Activated CD4-positive, CD25-positive, alpha-beta regulatory T cell treated with anti-CD3 and anti-CD28 coated beads, Interleukin-2, amount 50 U/mL, for 24 hours (primary cell): ENCODE results near the gene ALKBH5.

ENCODE experiments used
- ATAC-seq, 2 donors: fragments of 150-1000 bp; cut with Tn5 transposase; one replicate each; pipeline ENCODE4 v1.10.0; 2021; ENCODE audit warnings: mild to moderate bottlenecking in 1 of 2, moderate library complexity in 1 of 2

The ALKBH5 gene

DNA sequence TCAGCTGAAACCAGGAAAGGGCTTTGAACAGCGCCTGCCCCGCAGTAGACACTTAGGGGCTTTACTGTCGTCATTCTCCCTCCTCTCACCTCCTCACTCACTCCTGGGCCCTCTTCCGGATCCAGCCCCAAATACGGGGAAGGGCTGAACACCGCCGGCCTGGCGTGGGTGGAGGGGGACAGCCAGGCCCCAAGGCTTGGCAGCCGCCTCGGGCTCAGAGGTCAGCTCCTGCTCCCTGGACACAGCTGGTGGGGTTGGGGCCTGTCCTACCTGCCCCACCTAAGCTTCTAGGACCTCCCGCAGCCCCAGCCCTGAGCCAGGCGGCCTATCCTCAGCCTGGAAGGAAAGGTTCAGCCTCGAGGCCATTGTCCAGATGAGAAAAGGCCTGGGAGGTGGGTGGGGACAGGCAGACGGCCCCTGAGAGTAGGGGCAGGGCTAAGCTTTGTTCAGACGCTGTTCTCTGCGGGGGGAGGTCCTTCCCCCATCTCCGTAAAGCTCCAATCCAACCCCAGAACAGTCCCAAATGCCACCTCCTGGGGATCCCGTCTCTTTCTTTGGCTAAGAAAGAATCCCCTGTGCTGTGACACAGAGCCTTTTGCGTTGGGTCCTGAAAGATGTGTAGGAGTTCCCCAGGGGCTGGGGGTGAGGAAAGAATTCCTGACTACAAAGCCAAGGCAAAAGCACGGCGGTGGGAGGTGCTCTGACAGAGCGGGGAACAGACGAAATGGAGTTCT is 40.9 kb downstream of the ALKBH5 start:
- no peak for ATAC-seq

DNA sequence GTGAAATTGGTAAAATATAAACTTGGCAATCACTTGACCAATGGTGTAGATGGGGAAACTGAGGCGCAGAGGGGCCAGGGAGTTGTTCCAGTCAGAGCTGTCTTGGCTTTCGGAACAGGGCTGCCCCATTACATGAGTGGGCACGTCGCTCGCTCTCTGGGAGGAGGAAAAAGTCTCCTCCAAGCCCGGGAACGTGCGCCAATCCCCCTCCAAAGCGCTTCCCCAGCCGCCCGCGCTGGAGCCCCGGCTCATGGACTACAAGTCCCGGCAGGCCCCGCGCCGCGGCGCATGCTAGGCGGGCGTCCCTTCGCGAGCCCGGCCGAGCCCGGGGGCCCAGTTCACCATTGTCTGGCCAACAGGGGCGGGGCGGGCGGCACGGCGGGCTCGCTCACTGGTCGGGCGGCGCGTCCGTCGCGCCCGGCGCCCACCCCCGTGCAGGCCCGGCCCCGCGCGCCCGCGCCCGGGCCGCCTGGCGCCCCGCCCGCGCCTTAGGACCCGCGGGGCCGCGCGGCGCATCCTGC is 41.6 kb downstream of the ALKBH5 start, which contains the start of gene LLGL1:
LLGL1 (plus strand) TSS at position 515 of the 521 bp plus-strand sequence. CDS start 48 bp downstream, outside the sequence.
- peak; percentile 95 to 97 for ATAC-seq

DNA sequence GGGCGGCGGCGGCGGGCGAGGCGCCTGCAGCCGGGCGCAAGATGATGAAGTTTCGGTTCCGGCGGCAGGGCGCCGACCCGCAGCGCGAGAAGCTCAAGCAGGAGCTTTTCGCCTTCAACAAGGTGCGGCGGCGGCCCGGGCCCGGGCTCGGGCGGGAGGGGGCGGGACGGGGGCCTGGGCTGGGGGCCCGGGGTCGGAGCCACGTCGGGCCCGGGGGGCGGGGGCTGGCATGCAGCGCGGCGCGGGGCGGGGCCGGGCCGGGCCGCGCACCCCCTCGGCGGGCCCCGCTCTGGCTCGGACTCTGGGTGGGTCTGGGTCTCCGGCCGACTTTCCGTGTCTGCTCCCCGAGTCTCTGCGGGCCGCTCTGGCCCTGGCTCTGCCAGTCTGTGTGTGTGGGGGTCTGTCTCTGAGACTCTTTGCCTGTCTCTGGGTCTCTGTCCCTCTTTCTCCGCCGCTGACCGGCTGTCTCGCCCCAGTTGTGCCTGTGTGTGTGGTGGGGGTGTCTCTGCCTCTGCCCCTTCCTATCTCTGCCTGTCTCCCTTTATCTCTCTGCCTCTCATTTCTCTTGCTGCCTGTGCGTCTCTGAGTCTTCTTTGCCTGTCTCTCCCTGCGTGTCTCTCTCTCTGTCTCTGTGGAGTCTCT is 42.1 kb downstream of the ALKBH5 start:
- ATAC-seq = peak in 1 of 2 donors; percentile 29

DNA sequence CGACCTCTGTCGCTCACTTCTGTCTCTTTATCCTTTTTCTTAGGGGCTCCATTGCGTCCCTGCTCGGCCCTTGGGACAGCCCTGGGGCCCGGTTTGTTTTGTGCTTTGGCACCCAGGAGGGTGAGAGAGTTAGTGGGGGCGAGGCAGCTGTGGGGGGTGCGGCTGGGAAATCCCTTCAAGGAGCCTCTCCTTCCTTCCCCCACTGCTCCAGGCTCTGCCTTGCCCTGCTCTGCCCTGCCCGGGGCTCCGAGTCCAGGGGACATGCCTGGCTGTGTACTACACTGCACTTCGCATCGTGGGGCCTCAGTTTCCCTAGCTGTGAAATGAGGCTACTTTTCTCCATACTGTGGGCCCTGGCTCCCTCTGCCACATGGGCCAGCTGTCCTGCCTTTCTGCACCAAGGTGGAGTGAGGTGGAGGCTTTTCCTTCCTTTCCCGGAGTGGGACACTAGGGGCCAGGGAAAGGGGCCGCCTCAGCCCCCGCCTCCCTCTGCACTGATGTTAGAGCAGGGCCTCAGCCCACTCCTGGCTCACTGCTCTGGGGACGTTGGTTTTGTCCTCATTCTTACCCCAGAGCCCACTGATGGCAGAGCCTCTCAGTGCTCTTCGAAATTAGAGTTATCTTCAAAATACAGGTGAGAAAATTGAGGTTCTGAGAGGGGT is 42.8 kb downstream of the ALKBH5 start:
- no peak for ATAC-seq

DNA sequence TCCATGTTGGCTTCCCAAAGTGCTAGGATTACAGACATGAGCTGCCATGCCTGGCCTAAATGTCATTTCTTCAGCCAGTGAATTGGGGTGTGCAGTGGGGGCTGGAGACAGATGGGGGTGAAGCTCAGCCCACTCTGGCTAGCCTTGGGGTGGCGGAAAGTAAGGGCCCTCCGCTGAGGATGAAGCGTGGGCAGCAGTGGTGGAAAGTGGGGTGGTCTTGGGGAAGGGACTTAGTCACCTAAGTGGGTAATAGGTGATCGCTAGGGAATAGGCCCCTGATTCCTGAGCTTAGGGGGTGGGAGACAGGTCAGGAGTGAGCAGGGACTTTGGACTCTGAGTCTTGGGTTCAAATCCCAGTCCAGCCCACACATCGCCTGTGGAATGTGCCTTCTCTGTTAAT is 44.0 kb downstream of the ALKBH5 start:
- no peak for ATAC-seq

DNA sequence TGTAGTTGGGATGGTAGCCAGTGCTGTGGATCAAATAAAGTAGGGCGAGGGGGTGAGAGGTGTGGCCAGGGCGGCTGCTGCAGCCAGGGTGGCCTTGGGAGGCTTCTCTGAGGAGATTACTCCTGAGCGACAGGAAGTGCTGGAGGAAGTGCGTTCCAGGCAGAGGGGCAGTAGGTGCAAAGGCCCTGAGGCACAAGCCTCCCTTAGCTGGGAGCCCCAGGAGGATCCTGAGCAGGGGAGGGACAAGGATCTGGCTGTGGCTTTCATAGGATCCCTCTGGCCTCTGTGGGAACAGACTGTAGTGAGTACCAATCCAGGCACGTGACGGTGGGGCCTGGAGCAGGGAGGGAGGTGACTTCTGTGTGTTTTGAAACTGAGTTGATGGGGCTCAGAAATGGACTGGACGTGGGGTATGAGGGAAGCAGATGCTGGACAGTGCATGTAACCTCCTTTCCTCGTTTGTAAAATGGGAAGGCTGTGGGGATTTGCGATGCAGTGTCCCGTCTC is 44.6 kb downstream of the ALKBH5 start:
- no peak for ATAC-seq

DNA sequence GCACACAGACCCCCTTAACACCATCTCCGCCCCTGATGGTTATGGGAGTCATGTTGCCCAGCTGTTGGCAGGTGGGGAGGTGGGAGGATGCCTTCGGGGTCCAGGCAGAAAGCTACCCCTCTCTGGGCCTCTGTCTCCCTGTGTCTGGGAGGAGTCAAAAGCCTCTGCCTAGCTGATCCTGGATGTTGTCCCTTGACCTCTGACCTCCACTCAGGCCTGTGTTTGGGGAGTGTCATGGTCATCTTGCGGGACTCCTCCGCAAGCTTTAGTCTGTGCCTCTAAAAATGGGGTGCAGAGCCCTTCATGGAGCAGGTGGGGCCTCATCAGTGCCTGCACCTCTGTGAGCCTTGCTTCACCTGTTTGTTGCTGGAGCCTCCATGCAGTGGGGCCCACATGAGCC is 45.6 kb downstream of the ALKBH5 start:
- ATAC-seq = no peak

DNA sequence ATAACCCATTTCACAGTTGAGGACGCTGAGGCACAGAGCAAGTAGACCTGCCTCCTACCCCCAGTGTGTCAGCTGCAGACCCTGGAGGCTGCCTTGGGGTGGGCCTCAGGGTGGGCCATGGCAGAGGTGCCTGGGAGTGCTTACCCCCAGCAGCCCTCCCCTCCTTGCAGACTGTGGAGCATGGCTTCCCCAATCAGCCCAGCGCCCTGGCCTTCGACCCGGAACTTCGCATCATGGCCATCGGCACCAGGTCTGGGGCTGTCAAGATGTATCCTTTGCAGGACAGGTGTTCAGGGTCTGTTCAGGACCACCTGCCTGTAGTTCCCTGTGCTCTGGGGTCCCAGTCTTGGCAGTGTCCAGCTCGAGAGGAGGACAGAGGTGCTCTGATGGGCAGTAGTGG is 46.1 kb downstream of the ALKBH5 start:
- no peak for ATAC-seq

DNA sequence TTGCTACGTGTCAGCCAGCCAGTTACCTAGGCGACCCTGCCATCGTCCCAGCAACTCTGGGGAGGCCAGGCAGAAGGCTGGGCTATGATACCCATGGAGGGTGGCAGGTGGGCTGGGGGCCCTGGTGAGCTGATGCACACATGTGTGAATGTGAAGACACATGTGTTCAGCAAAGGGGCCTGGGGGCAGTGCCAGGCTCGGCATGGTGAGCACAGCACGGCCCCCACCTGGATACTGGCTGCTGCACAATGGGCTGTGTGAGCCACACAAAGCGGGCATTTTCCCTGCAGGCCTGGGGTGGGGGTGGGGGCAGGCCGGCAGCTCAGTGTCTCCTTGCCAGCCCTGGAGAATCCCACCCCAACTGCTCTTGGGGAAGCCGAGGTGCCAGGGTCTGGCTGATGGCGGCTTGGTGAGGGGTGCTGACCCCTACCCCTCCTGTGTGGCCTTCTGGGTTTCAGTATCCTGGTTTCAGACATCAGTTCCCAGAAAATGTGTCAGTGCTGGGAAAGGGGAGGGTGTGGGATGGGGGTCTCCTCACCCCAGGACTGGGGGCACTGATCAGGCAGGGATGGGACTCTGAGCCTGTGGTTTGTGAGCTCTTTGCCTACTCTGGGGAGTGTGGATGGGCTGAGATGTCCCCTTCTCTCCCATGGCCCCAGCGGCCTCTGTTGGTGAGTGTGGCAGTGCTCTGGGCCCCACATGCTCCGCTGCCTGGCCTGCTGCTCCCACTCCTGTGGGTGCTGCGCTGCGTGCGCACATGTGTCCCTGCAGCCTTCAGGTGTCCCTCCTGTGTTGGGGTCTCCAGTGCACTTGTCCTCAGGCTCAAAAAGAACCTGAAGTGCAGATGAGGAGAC is 46.9 kb downstream of the ALKBH5 start:
- ATAC-seq = no peak

DNA sequence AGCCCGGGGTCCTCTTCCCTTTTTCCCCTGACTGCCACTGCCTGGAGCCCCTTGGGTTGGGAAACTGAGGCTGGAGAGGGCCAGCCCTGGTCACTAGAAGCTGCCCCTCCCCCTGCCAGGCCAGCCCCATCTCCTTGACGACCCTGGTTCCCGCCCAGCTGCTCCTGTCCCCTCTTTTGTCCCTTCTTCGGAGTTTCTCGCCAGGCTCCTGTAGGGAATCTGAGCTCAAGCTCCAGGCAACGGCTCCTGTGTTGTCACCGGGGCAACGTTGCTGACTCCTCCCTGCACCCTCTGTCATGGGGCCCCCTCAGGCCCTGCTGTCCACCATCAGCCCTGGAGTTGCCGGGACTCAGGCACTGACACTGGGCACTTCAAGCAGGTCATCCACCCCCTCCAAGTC is 47.5 kb downstream of the ALKBH5 start:
- ATAC-seq = no peak

DNA sequence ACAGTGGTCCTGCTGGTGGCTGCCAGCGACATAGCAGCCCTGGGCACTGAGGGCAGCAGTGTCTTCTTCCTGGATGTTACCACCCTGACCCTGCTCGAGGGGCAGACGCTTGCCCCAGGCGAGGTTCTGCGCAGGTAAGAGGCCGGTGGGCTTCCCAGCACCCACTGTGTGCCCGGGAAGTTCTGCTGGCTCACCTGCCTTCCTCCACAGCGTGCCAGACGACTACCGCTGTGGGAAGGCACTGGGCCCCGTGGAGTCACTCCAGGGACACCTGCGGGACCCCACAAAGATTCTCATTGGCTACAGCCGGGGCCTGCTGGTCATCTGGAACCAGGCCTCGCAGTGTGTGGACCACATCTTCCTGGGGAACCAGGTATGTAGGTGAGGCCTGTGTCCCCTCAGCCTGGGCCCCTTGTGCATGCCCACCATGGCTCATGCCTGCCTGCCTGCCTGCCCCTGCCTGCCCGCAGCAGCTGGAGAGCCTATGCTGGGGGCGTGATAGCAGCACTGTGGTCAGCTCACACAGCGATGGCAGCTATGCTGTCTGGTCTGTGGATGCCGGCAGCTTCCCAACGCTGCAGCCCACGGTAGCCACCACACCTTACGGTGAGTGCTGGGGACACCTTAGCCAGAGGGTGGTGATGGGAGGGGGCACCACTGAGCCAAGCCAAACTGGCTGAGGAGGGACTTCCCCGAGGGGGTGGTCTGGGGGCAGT is 50.3 kb downstream of the ALKBH5 start:
- ATAC-seq = no peak

DNA sequence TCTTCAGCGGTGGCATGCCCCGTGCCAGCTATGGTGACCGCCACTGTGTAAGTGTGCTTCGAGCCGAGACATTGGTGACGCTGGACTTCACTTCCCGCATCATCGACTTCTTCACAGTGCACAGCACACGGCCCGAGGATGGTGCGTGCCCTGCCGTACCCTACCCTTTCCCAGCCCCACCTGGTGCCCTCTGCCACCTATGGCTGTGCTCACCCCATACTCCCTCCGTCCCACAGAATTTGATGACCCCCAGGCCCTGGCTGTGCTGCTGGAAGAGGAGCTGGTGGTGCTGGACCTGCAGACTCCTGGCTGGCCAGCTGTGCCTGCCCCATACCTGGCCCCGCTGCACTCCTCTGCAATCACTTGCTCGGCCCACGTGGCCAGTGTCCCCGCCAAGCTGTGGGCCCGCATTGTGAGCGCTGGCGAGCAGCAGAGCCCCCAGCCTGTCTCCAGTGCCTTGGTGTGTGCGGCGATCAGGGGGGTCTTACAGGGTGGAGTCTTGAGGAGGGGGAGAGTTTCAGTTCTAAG is 51.3 kb downstream of the ALKBH5 start:
- no peak for ATAC-seq

DNA sequence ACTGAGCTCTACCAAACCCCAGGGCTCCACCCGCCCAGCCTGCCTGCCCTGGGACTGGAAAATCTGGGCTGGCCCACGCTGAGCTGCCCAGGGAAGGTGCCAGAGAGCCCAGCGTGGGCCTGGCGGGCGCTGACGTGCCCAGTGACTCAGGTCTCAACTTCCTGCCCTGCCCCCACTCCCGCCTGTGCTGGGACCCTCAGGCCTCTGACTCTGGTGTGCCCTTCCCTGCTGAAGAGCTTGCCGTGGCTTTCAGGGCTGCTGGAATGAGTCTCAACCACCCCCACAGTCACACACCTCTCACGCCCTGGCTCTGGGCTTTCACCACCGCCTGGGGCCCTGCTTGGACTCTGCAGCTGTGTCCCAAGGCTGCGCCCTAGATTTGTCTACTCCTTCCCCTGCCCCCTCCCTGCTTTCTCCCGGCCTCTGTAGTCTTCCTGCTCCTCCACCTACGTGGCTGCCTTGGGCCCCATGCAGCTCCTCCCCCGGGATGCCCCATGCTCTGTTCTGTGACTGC is 52.2 kb downstream of the ALKBH5 start:
- peak; percentile 57 to 58 for ATAC-seq

DNA sequence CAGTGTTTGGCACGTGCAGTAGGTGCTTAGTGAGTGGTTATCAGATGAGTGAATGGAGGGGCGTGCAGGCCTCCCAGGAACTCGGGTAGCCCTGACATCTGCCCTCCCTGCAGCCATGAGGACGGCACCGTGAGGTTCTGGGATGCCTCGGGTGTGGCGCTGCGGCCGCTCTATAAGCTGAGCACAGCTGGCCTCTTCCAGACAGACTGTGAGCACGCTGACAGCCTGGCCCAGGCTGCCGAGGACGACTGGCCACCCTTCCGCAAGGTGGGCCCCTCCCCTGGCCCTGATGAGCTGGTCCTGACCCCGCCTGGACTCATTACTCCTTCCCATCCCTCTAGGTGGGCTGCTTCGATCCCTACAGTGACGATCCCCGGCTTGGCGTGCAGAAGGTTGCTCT is 52.9 kb downstream of the ALKBH5 start:
- no peak for ATAC-seq

DNA sequence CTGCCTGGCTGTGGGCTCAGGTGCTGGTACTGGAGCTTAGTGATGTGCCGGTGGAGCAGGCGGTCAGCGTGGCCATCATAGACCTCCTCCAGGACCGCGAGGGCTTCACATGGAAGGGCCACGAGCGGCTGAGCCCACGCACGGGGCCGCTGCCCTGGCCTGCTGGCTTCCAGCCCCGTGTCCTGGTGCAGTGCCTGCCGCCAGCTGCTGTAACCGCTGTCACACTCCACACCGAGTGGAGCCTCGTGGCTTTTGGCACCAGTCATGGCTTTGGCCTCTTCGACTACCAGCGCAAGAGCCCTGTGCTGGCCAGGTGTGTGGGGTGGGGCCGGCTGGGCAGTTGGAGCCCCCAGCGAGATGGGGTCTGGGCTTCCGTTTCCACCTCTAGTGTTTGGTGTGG is 53.8 kb downstream of the ALKBH5 start:
- ATAC-seq = no peak

DNA sequence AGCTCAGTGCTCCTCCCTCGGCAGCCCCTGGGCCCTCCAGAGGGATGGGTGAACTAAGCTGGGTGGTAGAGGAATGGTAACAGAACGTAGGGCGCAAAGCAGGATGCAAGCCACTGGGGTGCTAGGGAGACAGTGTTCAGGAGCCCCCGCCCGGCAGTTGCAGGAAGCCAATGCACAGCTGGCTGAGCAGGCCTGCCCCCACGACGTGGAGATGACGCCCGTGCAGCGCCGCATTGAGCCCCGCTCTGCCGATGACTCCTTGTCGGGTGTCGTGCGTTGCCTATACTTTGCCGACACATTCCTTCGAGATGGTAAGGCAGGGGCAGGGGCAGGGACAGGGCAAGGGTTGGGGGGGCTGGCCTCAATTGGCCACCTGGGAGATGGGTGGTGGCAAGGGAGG is 54.7 kb downstream of the ALKBH5 start:
- no peak for ATAC-seq

DNA sequence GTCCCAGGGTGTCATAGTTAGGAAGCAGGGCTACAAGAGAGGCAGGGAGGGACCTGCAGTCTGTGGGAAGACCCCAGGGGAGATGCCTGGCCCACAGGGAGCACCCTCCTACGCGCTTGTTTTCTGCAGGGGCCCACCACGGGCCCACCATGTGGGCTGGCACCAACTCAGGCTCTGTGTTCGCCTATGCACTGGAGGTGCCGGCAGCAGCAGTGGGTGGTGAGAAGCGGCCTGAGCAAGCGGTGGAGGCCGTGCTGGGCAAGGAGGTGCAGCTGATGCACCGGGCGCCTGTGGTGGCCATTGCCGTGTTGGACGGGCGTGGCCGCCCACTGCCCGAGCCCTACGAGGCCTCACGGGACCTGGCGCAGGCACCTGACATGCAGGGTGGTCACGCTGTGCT is 56.8 kb downstream of the ALKBH5 start:
- ATAC-seq = no peak

DNA sequence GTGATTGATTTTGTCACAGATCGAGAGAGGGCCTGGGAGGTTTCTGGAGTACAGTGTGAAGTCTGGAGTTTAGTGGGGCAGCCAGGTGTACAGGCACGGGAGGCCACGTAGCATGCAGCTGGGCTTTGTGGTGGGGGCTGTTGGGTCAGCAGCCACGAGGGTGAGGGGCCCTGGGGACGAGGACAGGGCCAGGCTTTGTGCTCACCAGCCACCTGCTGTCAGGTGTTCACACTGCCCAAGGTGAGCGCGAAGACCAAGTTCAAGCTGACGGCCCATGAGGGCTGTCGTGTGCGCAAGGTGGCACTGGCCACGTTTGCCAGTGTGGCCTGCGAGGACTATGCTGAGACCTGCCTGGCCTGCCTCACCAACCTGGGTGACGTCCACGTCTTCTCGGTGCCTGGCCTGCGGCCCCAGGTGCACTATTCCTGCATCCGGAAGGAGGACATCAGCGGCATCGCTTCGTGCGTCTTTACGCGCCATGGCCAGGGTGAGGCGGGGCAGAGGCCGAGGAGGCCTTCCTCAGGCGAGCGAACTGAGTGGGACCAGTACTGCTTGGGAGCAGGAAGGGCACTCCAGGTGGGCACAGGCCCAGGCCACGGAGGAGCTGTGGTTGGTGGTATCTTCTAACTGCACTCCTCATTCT is 57.7 kb downstream of the ALKBH5 start:
- no peak for ATAC-seq

DNA sequence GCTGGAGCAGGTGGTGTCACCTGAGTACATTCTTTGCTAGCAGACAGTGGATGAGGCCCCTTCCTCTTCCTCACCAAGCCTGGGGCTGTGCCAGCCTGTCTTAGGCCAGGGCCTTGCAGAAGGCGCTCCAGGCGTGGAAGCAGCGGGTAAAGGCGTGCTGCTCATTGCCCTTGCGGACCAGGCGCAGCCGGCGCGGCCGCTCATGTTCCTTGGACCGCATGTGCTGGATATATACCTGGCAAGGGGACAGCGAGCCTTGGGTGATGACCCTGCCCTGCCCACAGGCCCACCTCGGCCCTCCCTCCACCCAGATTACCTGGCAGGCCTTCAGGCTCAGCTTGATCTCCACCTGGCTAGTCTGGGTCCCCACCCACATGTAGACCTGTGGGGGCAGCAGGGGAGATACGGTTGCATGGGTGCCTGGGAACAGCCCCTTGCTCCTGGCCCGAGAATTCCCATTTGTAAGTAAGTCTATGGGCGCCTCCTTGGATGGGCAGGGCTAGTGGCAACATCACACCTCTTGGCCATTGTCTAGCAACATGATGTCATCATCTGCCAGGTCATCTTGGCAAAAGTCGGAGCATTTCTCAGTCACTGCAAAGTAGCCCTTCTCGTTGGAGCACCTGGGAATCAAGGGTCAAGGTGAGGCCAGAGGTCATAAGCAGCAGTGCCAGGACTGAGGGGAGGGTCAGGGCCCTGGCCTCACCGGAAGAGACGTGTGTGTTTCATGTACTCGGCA is 61.6 kb downstream of the ALKBH5 start:
- ATAC-seq = no peak

DNA sequence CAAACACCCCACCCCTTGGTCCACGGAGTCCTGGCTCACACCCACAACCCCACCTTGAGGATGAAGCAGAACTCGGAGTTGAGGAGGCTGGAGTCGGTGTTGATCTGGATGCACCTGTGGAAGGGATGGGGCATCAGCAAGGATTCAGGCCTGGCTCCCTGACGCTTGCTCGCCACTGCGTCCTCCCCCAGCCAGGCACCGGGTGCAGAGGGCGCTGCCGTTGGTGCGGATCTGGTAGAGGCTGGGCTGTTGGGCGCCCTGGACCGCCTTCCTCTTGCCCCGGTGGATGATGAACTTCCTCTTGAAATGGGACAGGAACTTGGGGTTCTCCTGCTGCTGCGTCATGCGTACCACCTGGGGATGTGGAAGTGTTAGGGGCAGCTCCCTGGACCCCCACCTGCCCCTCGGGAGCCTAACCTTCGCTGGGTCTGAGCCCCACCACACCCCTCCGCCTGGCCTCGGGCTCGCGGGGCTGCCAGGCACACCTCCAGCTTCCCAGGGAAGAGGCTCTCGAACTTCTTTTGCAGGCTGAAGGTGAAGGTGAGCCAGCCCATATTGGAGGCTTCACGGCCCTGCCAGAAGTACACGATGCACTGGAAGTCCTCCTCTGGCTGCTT is 62.6 kb downstream of the ALKBH5 start:
- ATAC-seq = no peak
